Raji (cell line): ENCODE results near the gene DNASE2B.

Source experiments
- POLR2A ChIP-seq: IDR thresholded peaks from 2 replicates; pipeline ENCODE4 v1.6.1; 2011; ENCODE audit warnings: low read depth, low read length, control low read depth; ENCODE audit not compliant: insufficient read depth

Gene DNASE2B

GRCh38 chr1:84398175-84399155, at the start of gene DNASE2B:
TSS of gene DNASE2B (plus strand) at chr1:84398484. CDS start at chr1:84398565, 81 bp downstream.
- no peak for TF ChIP-seq POLR2A

- TF ChIP-seq POLR2A = no peak
Observed at GRCh38 chr1:84348759-84349158, 49.5 kb upstream of the DNASE2B start.

GRCh38 chr1:84350104-84350503, 48.2 kb upstream of the DNASE2B start:
- TF ChIP-seq POLR2A = no peak

- TF ChIP-seq POLR2A = no peak
Observed at GRCh38 chr1:84350550-84350949, 47.7 kb upstream of the DNASE2B start.

GRCh38 chr1:84352298-84353106, 45.8 kb upstream of the DNASE2B start:
- TF ChIP-seq POLR2A = no peak

GRCh38 chr1:84353695-84354094, 44.6 kb upstream of the DNASE2B start:
- no peak for TF ChIP-seq POLR2A

- no peak for TF ChIP-seq POLR2A
Observed at GRCh38 chr1:84355556-84355955, 42.7 kb upstream of the DNASE2B start.

- no peak for TF ChIP-seq POLR2A
Observed at GRCh38 chr1:84356881-84357280, 41.4 kb upstream of the DNASE2B start.

- no peak for TF ChIP-seq POLR2A
Observed at GRCh38 chr1:84358695-84359094, 39.6 kb upstream of the DNASE2B start.

- no peak for TF ChIP-seq POLR2A
Observed at GRCh38 chr1:84360316-84360715, 38.0 kb upstream of the DNASE2B start.

- no peak for TF ChIP-seq POLR2A
Observed at GRCh38 chr1:84361796-84362195, 36.5 kb upstream of the DNASE2B start.

GRCh38 chr1:84363019-84363418, 35.3 kb upstream of the DNASE2B start:
- no peak for TF ChIP-seq POLR2A

GRCh38 chr1:84363622-84364021, 34.7 kb upstream of the DNASE2B start:
- no peak for TF ChIP-seq POLR2A

GRCh38 chr1:84365225-84366221, 32.8 kb upstream of the DNASE2B start:
- no peak for TF ChIP-seq POLR2A
